ENCODE data around the gene VSIR.

VSIR gene

GRCh38 chr10:71763352-71764127, 9.8 kb downstream of the VSIR start:
- no peak for DNase-seq

GRCh38 chr10:71762324-71762723, 11.0 kb downstream of the VSIR start:
- no peak for DNase-seq

GRCh38 chr10:71761541-71762113, 11.7 kb downstream of the VSIR start:
- no peak for DNase-seq

- DNase-seq: no peak
Observed at GRCh38 chr10:71761105-71761511, 12.2 kb downstream of the VSIR start.

GRCh38 chr10:71757399-71757922, 15.9 kb downstream of the VSIR start:
- DNase-seq: no peak

- DNase-seq: no peak
Observed at GRCh38 chr10:71756311-71757191, 16.8 kb downstream of the VSIR start.

- DNase-seq: no peak
Observed at GRCh38 chr10:71755179-71755879, 18.0 kb downstream of the VSIR start.

GRCh38 chr10:71754562-71754961, 18.8 kb downstream of the VSIR start:
- DNase-seq: no peak

GRCh38 chr10:71753960-71754505, 19.3 kb downstream of the VSIR start:
- DNase-seq: no peak

GRCh38 chr10:71753091-71753959, 20.0 kb downstream of the VSIR start:
- DNase-seq: no peak

GRCh38 chr10:71752391-71753090, 20.8 kb downstream of the VSIR start:
- DNase-seq: no peak

GRCh38 chr10:71751515-71752224, 21.6 kb downstream of the VSIR start:
- DNase-seq: no peak

- no peak for DNase-seq
Observed at GRCh38 chr10:71750986-71751385, 22.3 kb downstream of the VSIR start.

- no peak for DNase-seq
Observed at GRCh38 chr10:71750124-71750841, 23.0 kb downstream of the VSIR start.

GRCh38 chr10:71749396-71749795, 23.9 kb downstream of the VSIR start:
- DNase-seq: no peak

GRCh38 chr10:71748671-71749191, 24.6 kb downstream of the VSIR start:
- DNase-seq: no peak

- no peak for DNase-seq
Observed at GRCh38 chr10:71747551-71748523, 25.5 kb downstream of the VSIR start.

GRCh38 chr10:71747039-71747531, 26.2 kb downstream of the VSIR start:
- DNase-seq: no peak

All from NCI-H1436 (cell line).